ENCODE data around the gene MED31.
"Not testable (repeated sequence)": the region's sequence is repeated elsewhere in the genome, so short reads cannot be mapped to it uniquely, and the experiment has no call there.

Gene MED31

DNA sequence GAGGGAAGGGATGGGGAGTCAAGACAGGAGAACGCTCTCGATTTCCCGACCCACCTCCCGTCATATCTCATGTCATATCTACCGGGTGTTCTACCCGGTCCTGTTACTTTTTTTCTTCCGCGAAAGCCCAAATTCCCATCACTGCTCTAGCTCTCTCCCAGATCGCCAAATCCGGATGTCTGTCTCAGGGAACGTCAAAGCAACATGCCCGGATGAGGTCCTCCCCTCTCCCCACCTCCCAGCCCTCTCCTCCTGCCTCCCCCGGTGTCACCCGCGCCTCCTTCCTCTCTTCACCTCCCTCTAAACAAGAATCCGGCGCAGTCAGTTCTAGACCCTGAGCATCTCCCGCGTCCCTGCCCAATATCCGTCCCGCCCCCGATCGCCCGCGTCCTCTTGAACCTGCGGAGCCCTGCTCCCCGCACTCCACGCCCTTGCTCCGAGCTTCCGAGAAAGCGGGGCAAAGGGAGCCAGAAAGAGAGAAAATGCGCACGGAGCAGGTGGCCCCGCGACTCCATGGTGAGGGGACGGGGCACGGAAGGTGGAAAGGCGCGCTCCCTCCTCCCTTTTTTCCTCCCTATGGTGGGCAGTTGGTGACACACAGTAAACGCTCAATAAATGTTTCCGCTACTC, 4.4 kb upstream of the MED31 start:
- not testable (repeated sequence) for DNase-seq (ENCODE audit: low spot score)

DNA sequence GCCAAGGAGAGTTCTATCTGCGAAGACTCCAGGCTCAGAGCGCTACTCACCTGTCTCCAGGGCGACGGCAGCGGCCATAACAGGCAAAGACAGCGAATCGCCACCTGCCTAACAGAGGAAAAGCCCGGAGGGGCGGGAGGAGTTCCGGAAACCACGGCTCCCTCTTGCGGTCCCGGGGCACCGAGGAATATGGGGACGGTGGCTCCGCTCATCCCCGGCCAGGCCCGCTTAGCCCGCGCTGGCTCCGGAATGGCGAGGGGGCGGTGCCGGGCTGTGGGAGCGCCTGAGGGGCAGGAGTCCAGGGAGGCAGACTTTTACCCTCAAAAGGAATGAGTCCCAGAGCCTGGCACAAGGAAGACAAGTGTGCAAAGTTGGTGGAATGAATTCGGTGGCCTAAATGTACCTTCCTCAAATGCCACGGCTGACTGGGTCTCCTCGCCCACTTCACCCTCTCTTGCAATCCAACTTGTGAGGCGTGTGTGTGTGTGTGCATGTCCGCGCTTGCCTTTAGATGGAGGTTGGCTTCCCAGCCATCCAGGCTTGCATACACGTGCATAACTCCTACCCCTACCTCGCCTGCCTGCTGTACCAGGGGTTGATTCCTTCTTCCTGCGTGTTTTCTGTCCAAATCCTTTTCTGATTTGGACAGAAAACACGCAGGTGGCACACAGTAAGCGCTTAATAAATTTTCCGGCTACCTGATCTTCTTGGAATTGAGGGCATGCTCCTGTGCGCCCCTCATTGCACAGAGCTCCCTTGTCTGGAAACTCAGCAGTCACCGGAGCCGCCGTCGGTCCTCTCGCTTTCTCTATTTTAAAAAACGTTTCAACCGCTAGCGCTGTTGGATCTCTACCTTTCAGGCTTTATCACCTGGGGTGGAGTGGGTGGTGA, 3.7 kb upstream of the MED31 start:
- no peak for DNase-seq (ENCODE audit: low spot score)

DNA sequence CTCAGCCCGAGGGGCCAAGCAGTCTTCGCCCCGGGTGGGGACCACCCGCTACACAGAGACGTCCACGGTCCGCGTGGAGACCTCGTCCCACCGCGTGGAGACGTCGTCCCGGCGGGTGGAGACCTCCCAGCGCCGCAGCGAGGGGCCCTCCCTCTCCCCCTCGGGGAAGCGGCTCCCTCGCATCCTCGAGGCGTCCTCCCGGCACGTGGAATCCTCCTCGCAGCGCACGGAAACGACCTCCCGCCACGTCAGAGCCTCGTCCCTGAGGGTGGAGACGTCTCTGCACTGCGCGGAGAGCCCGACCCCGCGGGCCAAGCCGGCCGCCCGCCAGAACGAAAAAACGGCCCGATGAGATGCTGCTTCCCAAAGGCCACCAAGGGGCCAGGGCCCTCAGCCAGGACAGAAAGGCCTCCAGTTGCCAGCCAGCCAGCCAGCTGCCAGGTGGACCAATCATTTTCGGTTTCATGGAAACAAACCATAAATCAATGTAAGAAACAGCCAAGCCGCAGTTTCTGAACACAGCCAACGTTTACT, 581 bp upstream of the MED31 start:
- no peak for DNase-seq (ENCODE audit: low spot score)

DNA sequence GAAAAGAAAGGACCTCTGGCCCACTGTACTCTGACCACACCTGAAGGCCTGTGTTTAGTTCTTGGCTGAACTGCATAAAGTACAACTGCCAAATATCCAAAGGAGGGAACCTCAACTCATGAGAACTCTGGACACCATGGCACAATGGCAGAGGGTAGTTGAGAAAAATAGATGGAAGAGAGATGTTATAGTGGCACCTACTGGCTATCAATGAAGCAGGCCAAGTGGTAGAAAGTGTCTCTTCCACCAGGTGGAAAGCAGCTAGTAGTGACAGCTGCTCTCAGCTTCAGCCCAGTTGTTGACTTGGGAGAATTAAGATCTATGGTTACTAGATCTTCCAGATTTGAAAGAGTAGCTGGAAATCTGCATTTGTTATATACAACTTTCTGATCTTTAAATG, 3.2 kb downstream of the MED31 start:
- peak; percentile 21 for DNase-seq (ENCODE audit: low spot score)

DNA sequence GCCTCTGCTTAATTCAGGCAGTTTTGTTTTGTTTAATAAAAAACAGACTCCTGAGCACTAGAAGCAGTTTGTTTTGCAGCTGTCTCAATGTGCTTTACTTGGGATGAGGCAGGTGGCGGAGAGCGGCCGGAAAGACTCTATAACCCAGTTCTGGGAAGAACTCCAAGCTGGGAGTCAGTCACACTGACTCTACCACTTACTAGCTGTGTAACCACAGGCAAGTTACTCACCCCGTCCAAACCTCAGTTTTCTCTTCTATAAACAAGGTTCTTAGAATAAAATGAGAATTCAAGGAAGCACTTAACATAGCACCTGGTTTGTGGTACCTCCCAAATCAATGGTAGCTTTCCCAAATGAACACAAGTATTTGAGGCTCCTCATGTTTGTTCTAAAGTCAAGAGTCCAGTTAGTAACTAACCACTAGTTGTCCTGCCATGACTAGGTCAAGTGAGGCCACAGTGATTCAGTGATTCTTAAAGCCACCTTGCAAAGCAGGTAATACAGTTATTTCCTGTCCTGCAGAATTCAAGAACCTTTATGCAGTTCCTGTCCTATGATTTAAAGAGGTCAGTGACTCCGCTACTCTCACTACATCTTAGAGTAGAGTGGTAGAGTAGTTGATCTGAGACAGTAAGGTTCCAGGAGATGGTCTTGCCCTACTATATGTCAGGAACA, 7.8 kb downstream of the MED31 start:
- no peak for DNase-seq (ENCODE audit: low spot score)

DNA sequence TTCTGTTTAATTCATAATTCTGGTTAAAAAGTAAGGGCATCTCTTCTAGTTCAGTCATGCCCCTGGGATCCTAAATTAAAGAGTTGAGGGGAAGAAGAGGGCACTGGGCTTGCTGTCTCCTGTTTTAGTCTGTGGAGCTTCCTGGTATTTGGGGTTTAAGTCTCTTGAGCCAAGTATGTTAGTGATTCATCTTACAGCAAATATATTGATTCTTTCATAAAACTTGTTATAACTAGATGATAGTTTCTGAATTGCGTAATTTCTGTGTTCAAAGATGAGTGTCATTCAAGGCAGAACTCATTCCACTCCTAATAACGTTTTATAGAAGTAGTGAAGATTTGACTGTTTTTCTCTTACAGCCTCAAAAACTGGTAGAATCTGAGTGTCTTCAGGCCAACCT, 8.8 kb downstream of the MED31 start:
- DNase-seq (ENCODE audit: low spot score) = no peak

DNA sequence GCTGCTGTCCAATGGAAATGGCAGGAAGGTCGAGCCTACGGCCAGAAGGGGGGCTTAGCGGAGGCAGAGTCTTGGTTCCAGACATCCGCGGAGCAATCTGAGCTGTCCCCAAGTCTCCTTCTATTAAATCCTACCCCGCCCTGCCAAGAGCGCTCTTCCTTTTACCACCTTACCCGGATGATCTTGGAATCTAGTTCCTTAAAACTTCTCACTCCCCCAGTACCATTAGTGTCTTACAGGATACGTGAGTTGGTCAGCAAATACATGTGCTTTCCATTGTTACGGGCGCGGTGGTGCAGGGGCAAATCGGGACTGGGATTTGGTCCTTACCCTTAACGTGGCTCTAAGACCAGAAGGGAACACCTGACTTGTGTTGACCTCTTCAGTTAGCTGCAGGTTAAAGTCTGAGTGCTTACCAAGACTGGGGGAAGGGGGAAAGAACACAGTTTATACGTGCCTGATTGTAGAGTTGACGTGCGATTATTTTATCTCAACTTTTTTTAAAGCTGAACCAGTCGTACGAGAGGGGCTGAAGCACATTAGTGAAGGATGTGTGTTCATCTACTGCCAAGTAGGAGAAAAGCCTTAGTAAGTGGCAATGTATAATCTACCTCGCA, 10.1 kb downstream of the MED31 start:
- DNase-seq (ENCODE audit: low spot score) = no peak

DNA sequence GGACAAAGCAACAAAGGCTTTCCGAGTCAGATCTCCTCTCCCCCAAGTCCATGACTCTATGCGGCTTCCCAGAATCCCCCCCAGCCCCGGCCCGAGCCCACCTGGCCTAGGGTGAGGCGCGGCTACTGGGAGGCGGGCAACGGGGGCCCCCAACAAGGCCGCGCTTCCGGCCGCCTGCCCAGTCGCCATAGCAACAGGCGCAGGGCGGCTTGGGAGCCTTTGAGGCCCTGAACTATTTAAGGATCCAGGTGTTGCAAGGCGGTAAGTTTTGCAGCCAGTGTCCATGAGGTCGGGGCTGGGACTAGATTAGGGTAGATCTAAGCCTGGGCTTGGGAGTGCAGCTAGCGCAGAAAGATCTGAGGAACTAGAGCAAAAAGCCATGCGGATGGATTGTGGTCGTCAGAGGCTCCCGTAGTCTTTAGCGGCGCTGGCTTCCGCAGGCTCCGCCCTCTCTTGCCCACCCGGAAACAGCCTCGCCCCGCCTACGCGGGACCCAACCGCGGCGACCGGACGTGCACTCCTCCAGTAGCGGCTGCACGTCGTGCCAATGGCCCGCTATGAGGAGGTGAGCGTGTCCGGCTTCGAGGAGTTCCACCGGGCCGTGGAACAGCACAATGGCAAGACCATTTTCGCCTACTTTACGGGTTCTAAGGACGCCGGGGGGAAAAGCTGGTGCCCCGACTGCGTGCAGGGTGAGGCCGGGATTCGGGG, 10.7 kb downstream of the MED31 start, which contains the start of the genes KIAA0753 and TXNDC17:
KIAA0753 (minus strand) TSS at position 176 of the 711 bp plus-strand sequence. CDS start 5,608 bp downstream, outside the sequence.
TXNDC17 (plus strand) TSS at position 525 of the 711 bp plus-strand sequence; CDS start at position 548, 23 bp downstream.
- peak; percentile 88 for DNase-seq (ENCODE audit: low spot score)

DNA sequence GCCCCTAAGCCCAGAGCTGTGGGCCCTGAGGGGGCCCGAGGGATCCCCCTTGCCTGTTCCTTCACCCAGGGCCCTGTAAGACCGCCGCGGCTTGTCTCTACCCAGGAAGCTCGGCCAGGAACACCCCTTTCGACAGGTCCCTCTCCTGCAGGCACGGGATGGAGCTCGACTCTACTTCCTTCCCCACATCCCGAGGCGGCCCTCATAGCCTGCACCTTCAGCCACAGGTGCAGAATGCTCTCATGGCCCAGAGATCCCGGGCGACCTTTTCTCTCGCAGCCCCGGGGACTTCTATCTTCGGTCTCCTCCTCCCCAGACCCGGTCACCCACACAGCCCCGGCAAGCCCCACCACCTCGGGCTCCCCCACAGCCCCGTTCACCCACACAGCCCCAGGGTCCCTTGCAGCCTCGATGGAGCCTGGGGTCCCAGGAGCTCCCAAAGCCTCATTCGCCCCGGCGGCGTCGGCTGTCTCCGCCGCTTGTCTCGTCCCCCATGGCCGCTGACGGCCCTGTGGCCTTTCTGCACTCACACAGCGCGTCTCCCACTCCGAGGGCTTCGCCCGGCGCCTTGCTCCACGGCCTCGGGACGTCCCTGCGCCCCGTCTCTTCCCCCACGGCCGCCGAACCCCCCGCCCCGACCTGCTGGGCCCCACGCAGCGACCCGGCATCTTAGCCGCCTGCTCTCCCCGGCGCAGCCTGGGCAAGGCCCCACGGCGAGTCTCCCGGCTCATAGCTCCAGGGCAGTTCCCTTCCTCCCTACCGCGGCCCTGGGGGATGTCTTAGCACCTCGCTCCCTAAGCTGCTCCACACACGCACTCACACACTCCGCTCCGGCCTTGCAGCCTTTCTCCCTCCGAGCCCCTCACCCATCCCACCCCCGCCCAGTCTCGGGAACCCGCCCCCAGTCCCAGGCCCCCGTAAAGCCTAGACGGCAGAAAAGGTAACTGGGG, 11.5 kb downstream of the MED31 start:
- peak; percentile 32 for DNase-seq (ENCODE audit: low spot score)

DNA sequence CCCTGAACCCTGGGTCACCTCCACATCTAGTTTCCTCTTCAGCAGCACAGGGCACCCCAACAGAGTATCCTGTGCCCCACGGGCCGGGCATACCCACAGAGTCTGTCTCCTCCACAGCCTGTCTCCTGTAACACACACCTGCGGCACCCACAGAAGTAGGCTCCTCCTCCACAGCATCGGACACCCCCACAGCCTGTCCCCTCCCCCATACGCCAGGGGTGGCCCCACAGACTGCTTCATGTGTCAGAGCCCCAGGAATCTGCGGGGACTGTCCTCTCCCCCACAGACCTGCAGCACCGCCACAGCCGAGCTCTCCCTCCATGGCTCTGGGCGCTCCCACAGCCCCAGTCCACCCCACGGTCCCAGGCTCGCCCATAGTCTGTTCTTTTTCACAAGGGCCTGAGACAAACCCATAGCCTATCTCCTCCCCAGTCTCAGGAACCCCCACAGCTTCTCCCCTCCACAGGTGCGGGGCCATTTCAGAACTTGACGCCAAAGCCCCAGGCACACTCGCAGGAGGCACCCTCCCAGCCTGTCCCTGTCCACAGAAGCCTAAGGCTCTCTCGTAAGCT, 12.3 kb downstream of the MED31 start:
- DNase-seq (ENCODE audit: low spot score) = no peak

DNA sequence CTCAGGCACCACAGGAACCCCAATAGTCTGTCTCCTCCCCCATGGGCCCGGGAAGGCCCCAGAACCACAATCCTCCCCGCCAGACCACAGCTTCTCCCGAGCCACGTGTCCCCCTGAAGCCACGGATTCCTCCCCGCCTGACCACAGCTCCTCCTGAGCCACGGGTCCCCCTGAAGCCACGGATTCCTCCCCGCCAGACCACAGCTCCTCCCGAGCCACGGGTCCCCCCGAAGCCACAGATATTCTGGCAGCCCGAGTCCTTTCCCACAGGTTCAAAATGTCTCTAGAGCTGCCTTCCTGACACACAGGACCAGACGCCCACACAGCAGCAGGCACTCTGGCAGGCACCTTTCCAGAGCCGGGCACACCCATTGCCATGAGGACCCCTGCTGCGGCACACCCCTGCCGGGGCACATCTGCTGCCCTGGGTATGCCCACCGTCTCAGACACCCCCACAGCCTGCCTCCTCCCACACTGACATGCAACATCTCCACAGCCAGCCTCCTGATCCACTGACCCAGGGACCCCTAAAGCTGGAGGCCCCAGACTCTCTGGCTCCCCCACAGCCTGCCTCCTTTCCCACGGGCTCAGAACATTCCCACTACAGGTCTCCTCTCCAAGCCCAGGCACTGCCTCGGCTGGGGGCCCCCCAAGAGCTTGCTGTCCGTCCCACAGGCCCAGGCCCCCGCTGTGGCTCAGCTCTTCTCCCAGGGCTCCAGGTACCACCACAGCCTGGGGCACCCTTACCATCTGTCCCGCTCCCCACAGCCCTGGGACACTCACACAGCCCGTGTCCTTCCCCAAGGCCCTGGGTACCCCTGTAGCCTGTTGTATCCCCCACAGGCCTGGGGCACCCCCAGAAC, 13.1 kb downstream of the MED31 start:
- peak; percentile 48 for DNase-seq (ENCODE audit: low spot score)

DNA sequence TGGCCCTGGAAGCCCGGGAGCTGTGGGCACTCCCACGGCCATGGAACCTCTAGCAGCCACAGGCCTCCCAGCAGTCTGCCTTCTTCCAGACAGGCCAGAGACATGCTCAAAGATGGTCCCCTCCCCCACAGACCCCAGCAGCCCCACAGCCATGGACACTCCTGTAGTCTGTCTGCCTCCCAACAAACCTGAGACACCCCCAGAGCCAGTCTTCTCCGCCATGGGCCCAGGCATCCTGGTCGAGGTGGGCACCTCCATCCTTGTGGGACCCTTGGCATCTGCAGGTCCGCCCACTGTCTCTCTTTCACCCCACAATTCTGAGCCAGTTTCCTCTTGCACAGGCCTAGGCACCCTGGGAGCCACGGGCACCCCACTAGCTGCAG, 14.0 kb downstream of the MED31 start:
- no peak for DNase-seq (ENCODE audit: low spot score)

DNA sequence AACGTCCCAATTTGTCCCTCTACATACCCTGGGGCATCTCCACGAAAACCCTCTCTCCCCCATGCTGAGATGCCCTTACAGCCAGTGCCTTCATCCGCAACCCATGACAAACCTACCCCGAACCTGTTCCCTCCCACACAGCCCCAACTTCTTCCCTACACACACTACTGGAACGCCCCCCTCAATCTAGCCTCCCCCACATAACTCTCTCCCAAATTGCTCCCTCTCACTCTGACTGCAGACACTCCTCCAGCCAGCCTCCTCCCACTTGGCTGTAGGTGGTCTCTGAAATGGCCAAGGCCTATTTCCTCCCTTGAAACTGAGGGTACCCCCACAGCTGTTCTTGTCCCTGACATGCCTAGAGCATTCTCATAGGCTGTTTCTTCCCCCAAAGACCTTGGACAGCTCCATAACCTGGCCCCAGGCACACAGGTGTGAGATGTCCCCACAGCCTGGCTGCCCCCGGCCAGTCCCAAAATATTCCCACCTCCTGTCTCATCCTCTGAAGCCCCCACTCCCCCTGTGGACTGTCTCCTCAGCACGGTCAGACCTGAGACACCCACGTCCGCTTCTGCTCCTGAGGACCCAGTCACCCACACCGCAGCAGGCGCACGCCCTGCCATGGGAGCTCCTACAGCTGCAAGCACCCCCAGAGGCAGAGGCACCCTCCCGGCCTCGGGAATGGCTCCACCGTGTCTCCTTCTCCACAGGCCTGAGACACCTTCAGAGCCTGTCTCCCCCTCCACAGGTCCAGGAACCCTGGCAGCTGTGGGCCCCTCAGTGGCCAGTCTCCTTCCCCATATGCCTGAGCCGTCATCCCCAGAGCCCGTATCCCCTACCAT, 14.6 kb downstream of the MED31 start:
- DNase-seq (ENCODE audit: low spot score) = no peak

DNA sequence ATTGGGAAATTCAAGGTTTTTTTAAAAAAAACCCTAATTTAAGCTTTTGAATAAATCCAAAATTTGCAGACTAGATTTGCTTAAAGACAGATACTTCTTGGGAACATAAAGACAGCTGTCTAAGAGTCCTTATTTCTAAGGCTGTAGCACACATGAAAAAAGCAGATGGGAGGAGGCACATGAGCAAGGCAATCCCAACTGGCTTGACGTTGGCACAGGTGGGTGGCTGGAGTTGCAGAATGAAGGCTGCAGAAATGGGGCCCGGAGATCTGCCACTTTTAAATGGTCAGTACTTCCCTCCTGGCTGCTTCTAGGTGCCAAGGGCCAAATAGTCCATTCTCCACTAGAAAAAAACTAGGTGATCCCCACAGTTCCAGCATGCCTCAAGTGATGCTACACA, 15.3 kb downstream of the MED31 start:
- DNase-seq (ENCODE audit: low spot score) = no peak

DNA sequence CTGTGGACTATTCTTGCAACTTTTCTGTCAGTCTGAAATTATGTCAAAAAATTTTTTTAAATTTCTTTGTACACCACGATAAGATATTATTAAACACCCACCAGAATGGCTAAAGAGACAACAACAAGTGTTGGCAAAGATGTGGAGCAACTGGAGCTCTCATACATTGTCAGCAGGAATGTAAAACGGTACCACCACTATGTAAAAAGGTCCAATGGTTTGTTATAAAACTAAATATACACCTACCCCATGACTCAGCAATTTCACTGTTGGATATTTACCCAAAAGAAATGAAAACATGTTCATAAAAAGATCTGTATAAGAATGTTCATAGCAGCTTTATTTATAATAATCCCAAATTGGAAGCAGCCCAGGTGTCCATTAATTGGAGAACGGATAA, 18.1 kb downstream of the MED31 start:
- no peak for DNase-seq (ENCODE audit: low spot score)

DNA sequence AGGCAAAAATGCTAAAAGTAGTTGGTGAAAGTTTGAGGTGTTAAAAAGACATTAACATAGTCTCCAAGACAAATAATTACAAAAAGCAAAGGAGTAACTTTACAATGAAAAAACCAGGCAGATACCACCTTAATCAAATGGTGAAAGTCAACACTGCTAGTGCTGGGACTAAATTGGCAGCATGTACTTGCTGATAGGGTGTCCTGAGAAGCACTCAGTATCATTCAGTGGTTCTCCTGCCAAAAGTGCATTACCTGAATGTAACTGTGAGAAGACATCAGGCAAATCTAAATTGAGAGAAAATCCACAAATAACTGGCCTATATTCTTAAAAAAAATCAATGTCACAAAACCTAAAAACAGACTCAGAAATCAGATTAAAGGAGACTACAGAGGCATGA, 18.9 kb downstream of the MED31 start:
- DNase-seq (ENCODE audit: low spot score) = no peak

DNA sequence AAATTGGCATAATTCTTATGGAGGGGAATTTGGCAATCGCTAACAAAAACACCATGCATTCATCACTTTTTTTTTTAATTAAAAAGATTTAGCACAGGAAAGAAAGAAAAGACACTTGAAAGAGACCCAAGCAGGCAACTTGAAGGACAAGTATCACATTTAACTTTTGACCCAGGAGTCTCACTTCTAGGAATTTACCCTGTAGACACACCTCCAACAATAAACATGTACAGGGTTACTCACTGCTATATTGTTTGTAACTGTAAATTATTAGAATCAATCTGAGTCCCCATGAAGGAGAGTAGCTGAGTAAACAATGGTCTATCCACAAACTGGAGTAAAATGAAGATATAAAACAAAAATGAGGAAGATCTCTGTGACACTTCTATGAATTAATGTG, 21.0 kb downstream of the MED31 start:
- no peak for DNase-seq (ENCODE audit: low spot score)

DNA sequence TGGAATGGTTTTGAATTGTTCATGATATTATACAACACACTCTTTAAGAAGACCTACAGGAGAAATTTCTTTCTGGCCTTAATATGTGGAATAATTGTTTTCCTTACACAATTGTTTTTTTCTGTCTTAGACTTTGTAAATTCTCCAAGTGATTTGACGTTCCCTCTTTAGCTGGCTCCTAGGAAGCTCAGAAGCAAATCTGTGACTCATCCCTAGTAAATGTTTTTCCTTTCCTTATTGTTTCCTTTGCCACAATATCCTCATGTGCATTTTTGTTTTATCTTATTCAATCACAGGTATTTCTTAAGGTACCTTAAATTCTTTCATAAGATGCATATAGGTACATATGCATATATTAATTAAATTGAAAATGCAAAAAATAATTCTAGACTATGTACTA, 24.4 kb downstream of the MED31 start:
- no peak for DNase-seq (ENCODE audit: low spot score)
